HG03095 (cell line): Measurements from ENCODE around the gene DCBLD2.
"Not testable (repeated sequence)": the region's sequence is repeated elsewhere in the genome, so short reads cannot be mapped to it uniquely, and the experiment has no call there.

Experiments
- ATAC-seq: cut with Tn5 transposase; IDR thresholded peaks from one replicate; pipeline ENCODE4 v1.9.1; 2021; ENCODE audit warnings: moderate library complexity; ENCODE audit not compliant: unreplicated experiment

The DCBLD2 gene

DNA sequence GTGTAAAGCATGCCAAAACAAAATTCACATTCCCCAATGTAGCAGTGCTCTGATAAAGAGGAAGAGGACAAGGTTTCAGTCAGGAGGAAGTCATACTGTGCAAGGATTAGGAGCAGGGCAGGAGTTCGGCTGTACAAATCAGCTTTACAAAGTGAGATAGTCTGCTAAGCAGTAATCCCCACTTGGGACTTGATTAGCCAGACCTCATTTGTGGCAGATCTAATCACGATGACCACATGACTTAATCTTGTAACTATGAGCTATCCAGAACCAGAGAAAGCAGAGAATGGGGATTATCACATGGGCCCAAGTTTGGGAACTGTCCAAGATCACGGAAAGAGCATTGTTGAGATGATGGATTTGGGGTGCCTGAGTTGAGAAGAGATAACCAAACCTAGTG, 7.8 kb downstream of the DCBLD2 start:
- no peak for ATAC-seq

DNA sequence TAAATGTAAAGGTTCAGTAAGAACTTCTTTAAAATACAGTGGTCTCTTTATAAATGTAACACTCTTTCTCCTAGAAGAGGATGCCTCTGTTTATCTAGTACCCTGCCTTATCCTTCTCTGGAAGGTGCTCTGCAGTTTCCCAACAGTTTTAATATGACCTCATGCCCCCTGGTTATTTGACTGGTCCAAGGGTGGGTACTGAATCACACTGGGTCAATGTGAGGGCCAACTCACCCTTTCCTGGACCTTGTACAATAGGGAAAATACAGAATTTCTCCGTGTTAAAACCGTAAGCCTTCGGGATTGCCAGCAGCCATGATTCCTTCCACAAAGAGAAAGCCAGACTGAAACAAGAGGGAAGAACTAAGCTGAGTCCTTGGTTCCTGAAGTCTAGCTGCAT, 9.2 kb downstream of the DCBLD2 start:
- no peak for ATAC-seq

DNA sequence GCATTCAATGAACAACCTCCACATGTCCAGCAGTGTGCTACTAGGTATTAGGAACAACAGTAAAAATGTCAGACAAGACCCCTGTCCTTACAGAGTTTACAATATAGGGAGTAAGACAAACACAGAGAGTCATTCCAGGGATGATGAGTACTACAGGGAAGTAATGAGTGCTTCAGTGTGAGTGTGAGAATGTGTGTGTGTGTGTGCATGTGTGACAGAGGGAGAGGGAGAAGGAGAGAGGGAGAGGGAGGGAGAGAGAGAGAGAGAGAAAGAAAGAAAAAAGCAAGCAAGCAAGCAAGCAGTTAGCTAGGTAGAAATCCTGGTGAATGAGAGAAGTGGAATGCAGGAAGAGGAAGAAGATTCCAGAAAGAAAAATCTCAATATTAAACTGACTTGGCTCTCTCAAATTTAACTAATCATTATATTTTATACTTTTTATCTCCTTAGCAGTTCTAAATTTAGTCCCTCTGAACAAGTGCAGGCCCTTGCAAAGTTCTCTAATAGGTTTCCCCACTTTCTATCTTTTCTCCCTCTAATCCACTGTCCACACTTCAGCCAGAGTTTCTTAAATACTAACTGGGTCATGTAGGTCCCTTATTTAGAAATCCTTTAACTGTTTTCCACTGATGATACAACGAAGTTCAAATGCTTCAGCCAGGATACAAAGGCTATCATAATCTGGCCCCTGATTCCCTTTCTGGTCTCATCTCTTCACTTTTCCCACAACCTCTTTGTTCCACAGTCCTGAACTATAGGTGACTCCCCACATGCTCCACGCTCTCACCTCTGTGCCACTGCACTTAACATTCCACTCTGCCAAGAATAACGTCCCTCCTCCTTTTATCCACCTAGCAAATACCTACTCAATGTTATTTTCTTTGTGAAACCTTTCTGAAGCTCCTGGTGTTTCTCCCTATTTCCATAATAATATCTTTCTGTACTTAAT, 10.3 kb downstream of the DCBLD2 start:
- ATAC-seq = no peak

DNA sequence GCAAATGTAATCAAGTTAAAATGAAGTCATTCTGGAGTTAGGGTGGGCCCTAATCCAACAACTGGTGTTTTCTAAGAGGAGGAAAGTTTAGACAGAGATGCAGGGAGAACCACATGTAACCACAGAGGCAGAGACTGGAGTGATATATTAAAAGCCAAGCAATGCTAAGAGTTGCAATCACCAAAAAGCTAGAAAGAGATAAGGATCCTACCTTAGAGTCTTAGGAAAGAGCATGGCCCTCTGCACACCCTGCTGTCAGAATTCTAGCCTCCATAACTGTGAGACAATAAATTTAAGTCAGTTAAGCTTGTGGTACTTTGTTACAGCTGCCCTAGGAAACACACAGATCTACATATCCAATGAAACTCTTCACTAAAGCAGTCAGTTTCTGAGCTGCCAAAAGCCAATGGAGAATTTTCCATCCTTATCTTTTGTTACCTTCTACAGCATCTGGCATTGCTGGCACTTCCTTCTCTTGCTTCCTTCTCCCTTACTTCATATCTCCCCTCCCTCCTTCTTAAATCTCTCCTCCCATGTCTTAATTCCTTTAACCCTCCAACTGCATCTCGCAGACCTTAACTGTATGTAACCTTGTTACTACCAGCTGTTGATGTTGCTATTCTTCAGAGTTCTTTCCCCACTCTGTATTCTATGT, 11.2 kb downstream of the DCBLD2 start:
- ATAC-seq = no peak

DNA sequence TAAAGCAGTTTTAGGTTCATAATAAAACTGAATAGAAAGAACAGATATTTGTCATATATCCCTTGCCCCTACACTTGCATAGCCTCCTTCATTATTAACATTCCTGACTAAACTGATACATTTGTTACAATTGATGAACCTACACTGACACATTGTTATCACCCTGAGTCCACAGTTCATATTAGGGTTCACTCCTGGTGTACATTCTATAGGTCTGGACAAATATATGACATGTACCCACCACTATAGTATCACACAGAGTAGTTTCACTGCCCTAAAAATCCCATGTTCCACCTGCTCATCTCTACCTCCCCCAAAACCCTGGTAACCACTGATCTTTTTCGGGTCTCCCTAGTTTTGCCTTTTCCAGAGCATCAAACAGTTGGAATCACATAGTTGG, 13.8 kb downstream of the DCBLD2 start:
- ATAC-seq = no peak

DNA sequence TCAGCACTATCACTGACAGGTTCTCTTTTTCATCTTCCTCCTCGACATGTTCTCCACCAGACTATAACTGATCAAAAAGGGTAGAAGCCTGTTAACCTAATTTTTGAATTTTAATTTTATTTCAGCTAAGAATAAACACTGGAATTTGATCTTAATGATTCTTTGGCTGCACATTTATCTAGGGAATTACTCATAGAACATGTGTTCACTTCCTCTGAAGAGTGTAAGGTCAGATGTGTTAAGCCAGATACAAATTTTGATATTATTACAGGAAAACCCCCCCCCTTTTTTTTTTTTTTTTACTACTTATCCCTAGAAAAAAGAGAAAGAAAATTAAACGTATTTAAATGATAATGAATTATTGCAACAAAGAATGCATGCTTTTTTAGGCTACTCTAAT, 15.0 kb downstream of the DCBLD2 start:
- no peak for ATAC-seq

DNA sequence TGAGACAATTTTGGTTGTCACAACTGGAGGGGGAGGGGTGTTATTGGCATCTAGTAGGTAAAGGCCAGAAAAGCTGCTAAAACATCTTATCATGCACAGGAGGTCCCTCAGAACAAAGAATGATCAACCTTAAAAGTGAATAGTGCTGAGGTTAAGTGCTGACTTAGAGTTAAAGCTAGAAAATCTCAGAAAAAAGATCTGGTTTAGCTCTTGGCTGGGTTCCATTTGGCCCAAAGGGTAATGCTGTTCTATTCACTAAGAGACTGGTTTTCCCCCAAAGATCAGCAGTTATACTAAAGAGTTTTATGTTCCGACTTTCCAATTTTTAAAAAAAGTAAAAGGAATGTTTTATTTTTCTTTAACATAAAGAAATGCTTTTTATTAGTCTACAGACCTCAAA, 15.6 kb downstream of the DCBLD2 start:
- ATAC-seq = no peak

DNA sequence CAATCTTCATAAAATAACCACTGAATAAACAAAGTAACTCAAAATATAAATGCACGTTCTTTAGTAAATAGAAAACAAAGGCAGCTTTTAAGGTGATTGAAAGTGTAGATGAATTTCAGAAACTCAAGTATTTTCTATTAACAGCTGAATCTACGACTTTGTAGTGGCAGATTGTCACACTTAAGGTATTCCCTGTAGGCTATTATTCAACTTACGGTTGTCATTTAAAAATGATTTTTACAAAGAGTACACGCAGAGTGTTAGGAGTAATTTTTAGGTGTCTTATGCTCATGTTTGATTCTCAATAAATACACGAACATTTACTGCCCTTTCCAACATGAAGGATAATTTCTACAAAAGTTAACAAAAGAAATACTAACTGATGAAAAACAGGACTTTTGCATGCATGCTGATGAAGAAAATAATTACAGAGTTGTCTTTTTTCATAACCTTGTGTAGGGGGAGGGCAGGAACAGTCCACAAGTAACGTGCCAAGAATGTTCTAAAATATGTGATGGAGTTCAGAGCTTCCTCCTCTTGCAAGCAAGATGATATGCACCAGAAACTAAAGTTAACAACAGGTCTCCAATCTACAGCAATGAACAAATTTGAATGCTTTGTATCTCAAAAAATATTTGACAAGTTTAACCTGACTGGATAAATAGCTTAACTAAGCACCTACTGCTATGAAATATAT, 16.7 kb downstream of the DCBLD2 start:
- no peak for ATAC-seq

DNA sequence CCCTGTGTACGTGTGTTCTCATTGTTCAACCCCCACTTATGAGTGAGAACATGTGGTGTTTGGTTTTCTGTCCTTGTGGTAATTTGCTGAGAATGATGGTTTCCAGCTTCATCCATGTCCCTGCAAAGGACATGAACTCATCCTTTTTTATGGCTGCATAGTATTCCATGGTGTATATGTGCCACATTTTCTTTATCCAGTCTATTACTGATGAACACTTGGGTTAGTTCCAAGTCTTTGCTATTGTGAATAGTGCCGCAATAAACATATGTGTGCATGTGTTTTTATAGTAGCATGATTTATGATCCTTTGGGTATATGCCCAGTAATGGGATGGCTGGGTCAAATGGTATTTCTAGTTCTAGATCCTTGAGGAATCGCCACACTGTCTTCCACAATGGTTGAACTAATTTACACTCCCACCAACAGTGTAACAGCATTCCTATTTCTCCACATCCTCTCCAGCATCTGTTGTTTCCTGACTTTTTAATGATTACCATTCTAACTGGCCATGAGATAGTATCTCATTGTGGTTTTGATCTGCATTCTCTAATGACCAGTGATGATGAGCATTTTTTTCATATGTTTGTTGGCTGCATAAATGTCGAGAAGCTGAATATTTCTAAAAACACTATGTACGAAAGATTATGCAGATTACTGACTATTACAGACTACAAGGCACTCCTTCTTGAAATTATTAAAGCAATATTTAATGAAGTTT, 18.7 kb downstream of the DCBLD2 start:
- not testable (repeated sequence) for ATAC-seq

DNA sequence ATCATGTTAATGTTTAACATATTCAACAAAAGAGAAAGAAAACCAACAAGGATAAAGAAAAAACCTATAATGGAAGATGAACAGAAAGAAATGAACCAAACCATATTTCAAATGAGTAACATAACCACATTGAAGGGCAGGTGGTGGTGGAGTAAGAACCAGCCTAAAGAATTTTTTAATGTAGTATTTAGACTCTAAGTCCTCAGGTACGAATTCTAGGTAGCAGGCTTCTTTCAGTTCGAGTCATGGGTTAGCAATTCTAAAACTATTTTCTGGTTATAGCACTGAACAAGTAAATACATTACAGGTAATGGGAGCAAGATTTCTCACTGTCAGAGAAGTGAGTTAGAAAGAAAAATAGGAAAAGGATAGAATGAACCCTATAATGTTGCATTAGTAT, 24.4 kb downstream of the DCBLD2 start:
- no peak for ATAC-seq

DNA sequence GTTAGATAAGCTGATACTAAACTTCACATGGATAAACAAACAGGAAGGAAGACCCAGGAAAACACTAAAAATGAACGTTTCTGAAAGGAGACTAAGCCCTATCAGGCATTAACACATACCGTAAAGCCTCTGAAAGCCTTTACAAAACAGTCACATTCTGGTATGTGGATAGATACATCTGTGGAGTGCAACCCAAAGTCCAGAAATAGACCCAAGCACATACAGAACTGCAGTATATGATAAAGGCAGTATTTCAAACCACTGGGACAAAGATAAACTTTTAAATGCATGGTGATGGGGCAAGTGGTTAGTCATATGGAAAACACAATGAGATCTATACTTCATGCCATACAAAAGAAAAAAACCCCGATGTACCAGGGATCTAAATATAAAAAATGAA, 26.0 kb downstream of the DCBLD2 start:
- ATAC-seq = no peak

DNA sequence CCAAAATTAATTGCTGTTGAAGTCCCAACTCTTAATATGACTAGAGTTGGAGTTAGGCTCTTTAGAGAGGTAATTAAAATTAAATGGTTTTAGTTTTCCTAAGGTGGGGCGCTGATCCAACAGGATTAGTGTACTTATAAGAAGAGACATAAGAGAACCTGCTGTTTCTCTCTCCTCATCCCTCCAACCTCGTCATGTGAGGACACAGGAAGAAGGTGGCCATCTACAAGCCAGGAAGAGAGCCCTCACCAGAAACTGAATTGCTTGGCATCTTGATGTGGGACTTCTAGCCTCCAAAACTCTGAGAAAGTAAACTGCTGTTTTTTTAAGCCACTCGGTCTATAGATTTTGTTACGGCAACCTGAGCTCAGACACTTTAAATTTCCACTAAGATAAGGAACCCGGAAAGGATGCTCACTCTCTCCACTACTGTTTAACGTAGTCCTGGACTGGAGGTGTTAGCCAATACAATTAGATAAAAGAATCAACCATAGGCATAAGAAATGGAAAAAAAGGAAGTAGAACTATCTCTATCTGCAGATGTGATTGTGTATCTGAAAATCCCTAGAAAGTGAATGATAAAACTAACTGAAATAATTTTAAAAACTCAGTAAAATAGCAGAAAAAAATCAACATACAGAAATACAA, 26.8 kb downstream of the DCBLD2 start:
- no peak for ATAC-seq

DNA sequence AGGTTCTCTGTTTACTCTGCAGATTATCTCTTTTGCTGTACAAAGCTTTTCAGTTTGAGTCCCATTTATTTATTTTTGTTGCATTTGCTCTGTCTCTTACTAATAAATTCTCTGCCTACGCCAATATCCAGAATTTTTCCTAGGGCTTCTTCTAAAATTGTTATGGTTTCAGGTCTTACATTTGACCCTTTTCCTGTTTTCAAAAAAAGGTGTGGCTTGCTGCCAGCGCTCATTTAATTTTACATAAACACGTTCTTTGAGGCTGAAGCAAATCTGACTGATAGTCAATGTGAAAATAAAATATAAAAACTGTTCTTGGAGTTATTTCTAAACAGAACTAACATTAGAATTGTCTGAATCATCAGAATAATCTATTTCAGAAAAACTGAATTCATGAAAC, 32.1 kb downstream of the DCBLD2 start:
- no peak for ATAC-seq

DNA sequence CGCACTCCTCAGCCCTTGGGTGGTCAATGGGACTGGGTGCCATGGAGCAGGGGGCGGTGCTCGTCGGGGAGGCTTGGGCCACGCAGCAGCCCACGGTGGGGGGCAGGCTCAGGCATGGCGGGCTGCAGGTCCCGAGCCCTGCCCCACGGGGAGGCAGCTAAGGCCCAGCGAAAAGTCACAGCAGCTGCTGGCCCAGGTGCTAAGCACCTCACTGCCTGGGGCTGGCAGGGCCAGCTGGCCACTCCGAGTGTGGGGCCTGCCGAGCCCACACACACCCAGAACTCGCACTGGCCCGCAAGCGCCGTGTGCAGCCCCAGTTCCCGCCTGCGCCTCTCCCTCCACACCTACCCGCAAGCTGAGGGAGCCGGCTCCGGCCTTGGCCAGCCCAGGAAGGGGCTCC, 43.5 kb downstream of the DCBLD2 start:
- not testable (repeated sequence) for ATAC-seq

DNA sequence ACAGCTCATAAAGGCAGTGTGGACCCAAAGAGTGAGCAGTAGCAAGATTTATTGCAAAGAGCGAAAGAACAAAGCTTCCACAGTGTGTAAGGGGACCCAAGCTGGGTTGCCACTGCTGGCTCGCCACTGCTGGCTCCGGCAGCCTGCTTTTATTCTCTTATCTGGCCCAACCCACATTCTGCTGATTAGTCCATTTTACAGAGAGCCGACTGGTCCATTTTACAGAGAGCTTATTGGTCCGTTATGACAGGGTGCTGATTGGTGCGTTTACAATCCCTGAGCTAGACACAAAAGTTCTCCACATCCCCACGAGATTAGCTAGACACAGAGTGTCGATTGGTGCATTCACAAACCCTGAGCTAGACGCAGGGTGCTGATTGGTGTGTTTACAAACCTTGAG, 44.2 kb downstream of the DCBLD2 start:
- not testable (repeated sequence) for ATAC-seq

DNA sequence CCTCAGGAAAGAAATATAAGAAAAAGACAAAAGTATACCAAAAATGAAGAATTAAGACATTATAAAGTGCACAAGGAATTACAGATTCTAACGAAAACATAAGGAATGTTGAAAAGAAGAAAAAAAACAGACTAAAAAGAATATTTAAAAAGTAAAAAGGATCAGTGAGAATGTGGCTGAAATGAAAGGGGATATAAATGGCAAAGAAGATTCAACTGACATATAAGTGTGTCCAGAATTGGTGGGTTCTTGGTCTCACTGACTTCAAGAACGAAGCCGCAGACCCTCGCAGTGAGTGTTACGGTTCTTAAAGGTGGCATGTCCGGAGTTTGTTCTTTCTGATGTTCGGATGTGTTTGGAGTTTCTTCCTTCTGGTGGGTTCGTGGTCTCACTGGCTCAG, 44.8 kb downstream of the DCBLD2 start:
- ATAC-seq = no peak

DNA sequence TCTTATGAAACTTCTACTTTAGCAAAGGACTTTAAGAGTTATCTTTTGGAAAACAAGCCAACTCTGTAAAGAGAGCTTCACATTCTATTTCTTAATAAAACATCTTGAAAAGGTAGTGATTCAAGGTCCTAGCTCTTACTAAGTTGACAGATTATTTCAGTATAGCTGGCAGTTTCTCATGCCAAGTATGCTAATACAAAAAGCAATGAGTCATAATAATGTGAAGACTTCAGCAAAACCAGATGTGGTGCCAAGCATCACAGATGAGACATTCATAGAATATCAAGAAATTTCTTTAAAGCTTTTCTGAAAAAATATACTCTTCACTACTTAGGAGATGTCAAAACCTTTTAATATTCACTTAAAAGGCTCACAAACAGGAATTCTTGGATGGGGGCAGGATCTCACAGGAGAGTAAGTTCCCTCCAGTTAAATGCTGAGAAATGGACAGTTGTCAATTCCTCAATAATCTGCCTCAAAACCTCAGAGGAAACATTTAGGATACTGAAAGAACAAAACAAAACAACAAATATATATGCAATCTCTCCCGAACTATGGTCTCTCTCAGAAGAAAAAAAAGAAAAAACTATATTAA, 45.6 kb downstream of the DCBLD2 start:
- no peak for ATAC-seq

DNA sequence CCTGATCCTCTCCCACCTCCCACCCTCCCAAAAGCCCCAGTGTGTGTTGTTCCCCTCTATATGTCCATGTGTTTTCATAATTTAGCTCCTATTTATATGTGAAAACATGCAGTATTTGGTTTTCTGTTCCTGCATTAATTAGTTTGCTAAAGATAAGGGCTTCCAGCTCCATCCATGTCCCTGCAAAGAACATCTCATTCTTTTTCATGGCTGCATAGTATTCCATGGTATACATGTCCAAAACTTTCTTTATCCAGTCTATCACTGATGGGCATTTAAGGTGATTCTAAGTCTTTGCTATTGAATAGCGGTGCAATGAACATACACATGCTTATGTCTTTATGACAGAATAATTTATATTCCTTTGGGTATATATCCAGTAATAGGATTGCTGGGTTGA, 53.4 kb downstream of the DCBLD2 start:
- no peak for ATAC-seq

DNA sequence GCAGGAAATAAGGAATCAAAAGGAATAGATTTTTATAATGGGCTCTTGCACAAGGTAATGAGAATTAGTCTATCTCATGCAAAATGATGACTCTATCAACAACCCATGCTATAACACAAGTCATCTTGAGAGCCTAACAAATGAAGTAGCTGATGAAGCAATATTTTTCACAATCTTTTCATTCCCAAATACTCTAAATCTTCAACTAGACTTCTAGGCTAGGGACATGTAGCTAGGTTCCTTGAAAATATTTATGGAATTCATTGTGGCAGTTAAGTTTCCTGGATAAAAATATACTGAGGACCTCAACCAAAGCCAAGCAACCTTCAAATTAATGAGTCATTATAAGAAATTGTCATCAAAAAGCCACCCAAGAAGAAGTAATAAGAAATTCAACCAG, 55.4 kb downstream of the DCBLD2 start:
- no peak for ATAC-seq

DNA sequence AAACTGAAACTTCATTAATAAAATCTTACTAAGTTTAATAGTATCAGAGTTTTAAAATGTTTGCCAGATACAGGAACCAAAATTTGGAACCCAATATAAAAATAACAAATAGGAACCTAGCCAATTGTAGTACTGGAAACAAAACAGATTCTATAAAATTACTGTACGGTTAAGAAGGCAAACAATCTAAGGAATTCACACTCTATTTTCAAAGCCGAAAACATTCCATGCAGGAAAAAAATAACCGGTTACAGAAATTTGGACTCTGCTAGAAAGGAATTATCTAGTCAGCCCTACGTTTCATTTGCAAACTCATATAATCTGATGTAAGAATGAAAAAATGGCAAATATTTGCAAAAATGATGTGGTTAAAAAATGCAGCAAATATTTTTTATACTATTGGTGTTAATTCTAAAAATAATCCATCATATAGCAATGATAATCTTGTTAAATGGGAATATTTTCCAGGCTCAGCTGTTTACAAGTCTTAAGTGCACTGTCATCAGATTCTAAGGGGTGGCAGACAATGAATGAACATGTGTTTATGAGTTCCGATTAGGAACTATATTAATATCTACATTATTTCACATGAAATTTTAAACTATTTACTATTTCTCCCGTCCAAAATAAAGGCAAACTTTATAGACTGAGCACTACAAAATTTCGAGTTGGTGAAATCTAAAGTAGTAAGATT, 58.1 kb downstream of the DCBLD2 start:
- no peak for ATAC-seq
